ENCODE data around the gene ATXN7. TPM values are rescaled to one million over a fixed set of nuclear protein-coding genes. Genes with fewer than 3 reads are reported as not detected.

The ATXN7 gene
- total RNA-seq, 1 donor from 2014 or later: 43.2 TPM

DNA sequence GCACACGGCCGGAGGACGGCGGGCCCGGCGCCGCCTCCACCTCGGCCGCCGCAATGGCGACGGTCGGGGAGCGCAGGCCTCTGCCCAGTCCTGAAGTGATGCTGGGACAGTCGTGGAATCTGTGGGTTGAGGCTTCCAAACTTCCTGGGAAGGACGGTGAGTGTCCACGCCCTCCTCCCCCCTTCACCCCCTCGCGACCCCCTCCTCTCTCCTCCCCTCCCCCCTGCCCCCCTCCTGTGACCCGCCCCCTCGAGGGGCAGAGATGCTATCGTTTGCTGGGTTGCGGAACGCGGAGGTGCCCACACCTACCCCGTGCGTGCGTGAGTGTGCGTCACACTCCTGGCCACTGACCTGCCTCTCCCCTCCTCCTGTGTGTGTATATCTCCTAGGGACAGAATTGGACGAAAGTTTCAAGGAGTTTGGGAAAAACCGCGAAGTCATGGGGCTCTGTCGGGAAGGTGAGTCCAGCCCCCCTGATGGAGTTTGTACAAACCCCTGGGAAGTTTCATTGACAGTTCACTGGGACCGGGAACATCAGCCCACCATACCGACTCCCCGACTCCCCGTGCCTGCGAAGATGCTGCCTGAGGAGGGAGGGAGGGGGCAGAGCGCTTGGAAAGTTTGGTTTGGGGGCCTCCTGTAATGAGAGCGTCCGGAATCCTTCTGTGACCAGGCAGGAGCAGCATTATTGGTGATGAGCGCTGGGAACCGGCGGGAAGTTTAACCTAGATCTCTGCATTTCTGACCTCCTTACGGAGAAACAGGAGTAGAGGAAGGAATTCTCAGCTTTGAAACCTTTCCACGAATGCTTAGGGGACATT, 49.3 kb downstream of the ATXN7 start:
- peaks cover 0 to 17% of the 10 kb centered on the region in 2 donors for H3K36me3 ChIP-seq
- H3K27me3 ChIP-seq: no peaks in the 10 kb centered on the region
- H3K4me1 ChIP-seq: peaks cover 28% of the 10 kb centered on the region
- TF ChIP-seq, protein P1, sequence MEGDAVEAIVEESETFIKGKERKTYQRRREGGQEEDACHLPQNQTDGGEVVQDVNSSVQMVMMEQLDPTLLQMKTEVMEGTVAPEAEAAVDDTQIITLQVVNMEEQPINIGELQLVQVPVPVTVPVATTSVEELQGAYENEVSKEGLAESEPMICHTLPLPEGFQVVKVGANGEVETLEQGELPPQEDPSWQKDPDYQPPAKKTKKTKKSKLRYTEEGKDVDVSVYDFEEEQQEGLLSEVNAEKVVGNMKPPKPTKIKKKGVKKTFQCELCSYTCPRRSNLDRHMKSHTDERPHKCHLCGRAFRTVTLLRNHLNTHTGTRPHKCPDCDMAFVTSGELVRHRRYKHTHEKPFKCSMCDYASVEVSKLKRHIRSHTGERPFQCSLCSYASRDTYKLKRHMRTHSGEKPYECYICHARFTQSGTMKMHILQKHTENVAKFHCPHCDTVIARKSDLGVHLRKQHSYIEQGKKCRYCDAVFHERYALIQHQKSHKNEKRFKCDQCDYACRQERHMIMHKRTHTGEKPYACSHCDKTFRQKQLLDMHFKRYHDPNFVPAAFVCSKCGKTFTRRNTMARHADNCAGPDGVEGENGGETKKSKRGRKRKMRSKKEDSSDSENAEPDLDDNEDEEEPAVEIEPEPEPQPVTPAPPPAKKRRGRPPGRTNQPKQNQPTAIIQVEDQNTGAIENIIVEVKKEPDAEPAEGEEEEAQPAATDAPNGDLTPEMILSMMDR (IDR thresholded peaks at IDR 0.05): no peak
- peak in 1 of 2 donors; percentile 31 for TF ChIP-seq POLR2AphosphoS5 (IDR thresholded peaks at IDR 0.05; ENCODE audit: insufficient read depth in 1 of 2, low read depth in 1 of 2)
- peak overlapping the region; percentile 95 for H3K27ac ChIP-seq
- H3K9me3 ChIP-seq: no peaks in the 10 kb centered on the region
- peak overlapping the region; percentile 68 to 92 for H3K4me3 ChIP-seq
- intact Hi-C loops (cut with DNase I): loop anchor here (10.0 kb wide), 1 partner anchor 72 kb away; no protein-coding TSS in a partner anchor
- DNase-seq (ENCODE audit: extremely low spot score in 2 of 2): peak in 1 of 2 donors; percentile 92

DNA sequence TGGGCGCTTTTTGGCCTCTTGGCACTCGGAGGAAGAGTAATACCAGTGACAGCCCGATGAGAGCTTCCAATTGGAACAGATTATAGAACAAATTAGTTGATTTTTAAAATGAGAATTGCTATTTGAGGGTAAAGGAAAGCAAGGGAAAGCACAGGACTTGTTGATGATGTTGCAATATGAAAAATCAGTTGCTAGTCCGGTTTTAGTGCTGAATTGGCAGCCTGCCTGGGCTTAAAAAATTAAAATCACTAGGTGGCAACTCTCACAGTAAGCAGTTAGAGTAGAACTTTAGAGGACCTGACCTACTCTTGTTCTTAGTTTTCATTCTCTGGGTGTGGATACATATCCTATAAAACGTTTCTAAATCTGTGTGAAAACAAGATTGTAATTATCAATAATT, 50.6 kb downstream of the ATXN7 start:
- TF ChIP-seq, protein P1 (IDR thresholded peaks at IDR 0.05): no peak
- TF ChIP-seq POLR2A (IDR thresholded peaks at IDR 0.05) (no peak), POLR2AphosphoS5 (IDR thresholded peaks at IDR 0.05; ENCODE audit: insufficient read depth in 1 of 2, low read depth in 1 of 2) (peak in 1 of 2 donors; percentile 80)
- H3K27ac ChIP-seq: peak overlapping the region; percentile 95
- H3K4me1 ChIP-seq: peaks cover 38% of the 10 kb centered on the region
- H3K27me3 ChIP-seq: no peaks in the 10 kb centered on the region
- DNase-seq (ENCODE audit: extremely low spot score in 2 of 2): no peak
- no peak overlapping the region for H3K4me3 ChIP-seq
- intact Hi-C loops (cut with DNase I): loop anchor here (10.0 kb wide), 1 partner anchor 70 kb away; no protein-coding TSS in a partner anchor
- peaks cover 0 to 17% of the 10 kb centered on the region in 2 donors for H3K36me3 ChIP-seq
- no peaks in the 10 kb centered on the region for H3K9me3 ChIP-seq

DNA sequence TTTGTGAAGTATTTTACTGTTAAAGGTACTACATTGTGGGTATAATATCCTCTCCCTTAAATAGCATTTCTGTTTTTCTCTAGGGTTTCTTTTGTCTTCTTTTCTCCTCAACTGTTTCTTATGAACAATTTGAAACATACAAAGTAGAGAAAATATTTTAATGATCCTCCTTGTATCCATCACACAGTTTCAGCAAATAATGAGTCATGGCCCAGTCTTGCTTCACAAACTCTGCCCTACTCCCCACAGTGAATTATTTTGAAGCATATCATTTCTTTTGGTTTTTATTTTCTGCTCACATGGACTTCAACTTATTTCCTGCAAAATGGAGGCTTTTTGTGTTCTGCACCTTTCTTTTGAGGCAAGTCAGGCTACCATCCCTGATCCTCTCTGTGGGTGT, 54.7 kb downstream of the ATXN7 start:
- Histone ChIP-seq H3K9me3 (no peaks in the 10 kb centered on the region), H3K4me1 (peaks cover 36% of the 10 kb centered on the region), H3K27me3 (no peaks in the 10 kb centered on the region), H3K27ac (no peak overlapping the region), H3K36me3 (peaks cover 0 to 17% of the 10 kb centered on the region in 2 donors), H3K4me3 (no peak overlapping the region)
- no peak for DNase-seq (ENCODE audit: extremely low spot score in 2 of 2)
- intact Hi-C loops (cut with DNase I): loop anchor here (10.0 kb wide), 1 partner anchor 66 kb away; no protein-coding TSS in a partner anchor
- TF ChIP-seq POLR2AphosphoS5 (IDR thresholded peaks at IDR 0.05; ENCODE audit: insufficient read depth in 1 of 2, low read depth in 1 of 2): no peak
- TF ChIP-seq, protein P1 (IDR thresholded peaks at IDR 0.05): no peak
- TF ChIP-seq POLR2A (IDR thresholded peaks at IDR 0.05): no peak

- Histone ChIP-seq H3K9me3 (no peaks in the 10 kb centered on the region), H3K36me3 (peaks cover 0 to 17% of the 10 kb centered on the region in 2 donors), H3K4me1 (peaks cover 37% of the 10 kb centered on the region), H3K27ac (peak overlapping the region; percentile 29), H3K4me3 (no peak overlapping the region), H3K27me3 (no peaks in the 10 kb centered on the region)
- TF ChIP-seq POLR2A (IDR thresholded peaks at IDR 0.05) (no peak), POLR2AphosphoS5 (IDR thresholded peaks at IDR 0.05; ENCODE audit: insufficient read depth in 1 of 2, low read depth in 1 of 2) (no peak)
- TF ChIP-seq, protein P1 (IDR thresholded peaks at IDR 0.05): no peak
- no peak for DNase-seq (ENCODE audit: extremely low spot score in 2 of 2)
- intact Hi-C loops (cut with DNase I): no loop called here
These were observed 56.3 kb downstream of the ATXN7 start for GRCh38 chr3:63920001-63920400.
